ENCODE results near the gene C1QTNF8.
"Not testable (repeated sequence)": the region's sequence is repeated elsewhere in the genome, so short reads cannot be mapped to it uniquely, and the experiment has no call there.

DNA sequence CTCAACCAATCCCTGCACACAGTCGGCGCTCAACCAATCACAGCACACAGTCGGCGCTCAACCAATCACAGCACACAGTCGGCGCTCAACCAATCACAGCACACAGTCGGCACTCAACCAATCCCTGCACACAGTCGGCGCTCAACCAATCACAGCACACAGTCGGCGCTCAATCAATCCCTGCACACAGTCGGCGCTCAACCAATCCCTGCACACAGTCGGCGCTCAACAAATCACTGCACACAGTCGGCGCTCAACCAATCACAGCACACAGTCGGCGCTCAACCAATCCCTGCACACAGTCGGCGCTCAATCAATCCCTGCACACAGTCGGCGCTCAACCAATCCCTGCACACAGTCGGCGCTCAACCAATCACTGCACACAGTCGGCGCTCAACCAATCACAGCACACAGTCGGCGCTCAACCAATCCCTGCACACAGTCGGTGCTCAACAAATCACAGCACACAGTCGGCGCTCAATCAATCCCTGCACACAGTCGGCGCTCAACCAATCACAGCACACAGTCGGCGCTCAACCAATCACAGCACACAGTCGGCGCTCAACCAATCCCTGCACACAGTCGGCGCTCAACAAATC lies 3.3 kb downstream of the C1QTNF8 start:
- TF ChIP-seq, protein P1, sequence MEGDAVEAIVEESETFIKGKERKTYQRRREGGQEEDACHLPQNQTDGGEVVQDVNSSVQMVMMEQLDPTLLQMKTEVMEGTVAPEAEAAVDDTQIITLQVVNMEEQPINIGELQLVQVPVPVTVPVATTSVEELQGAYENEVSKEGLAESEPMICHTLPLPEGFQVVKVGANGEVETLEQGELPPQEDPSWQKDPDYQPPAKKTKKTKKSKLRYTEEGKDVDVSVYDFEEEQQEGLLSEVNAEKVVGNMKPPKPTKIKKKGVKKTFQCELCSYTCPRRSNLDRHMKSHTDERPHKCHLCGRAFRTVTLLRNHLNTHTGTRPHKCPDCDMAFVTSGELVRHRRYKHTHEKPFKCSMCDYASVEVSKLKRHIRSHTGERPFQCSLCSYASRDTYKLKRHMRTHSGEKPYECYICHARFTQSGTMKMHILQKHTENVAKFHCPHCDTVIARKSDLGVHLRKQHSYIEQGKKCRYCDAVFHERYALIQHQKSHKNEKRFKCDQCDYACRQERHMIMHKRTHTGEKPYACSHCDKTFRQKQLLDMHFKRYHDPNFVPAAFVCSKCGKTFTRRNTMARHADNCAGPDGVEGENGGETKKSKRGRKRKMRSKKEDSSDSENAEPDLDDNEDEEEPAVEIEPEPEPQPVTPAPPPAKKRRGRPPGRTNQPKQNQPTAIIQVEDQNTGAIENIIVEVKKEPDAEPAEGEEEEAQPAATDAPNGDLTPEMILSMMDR (IDR thresholded peaks at IDR 0.05): not testable (repeated sequence)
- TF ChIP-seq EZH2 (IDR thresholded peaks at IDR 0.05): not testable (repeated sequence)

Data from neural progenitor cell (in vitro differentiated cells).